ENCODE measurements around the gene GHRL. TPM values are rescaled to one million over a fixed set of nuclear protein-coding genes. Genes with fewer than 3 reads are reported as not detected.

The GHRL gene
- total and polyA plus RNA-seq, 2 of the 4 experiments (the other 2 are of a cell fraction) = 0.27 TPM; not detected in 1

GRCh38 chr3:10334042-10334441 is 41.3 kb upstream of the GHRL start:
- H4K8ac ChIP-seq (ENCODE audit: low read depth in 2 of 2, low read length in 2 of 2) = no peak overlapping the region
- H3K27me3 ChIP-seq (ENCODE audit: control insufficient read depth, insufficient read depth, low read length) = peaks cover 55% of the 10 kb centered on the region
- TF ChIP-seq CHD1 (IDR thresholded peaks at IDR 0.05; ENCODE audit: low read depth, low read length) = no peak
- no peak for TF ChIP-seq ELK1 (IDR thresholded peaks at IDR 0.05; ENCODE audit: borderline replicate concordance, low read depth, low read length)
- TF ChIP-seq, protein P1, sequence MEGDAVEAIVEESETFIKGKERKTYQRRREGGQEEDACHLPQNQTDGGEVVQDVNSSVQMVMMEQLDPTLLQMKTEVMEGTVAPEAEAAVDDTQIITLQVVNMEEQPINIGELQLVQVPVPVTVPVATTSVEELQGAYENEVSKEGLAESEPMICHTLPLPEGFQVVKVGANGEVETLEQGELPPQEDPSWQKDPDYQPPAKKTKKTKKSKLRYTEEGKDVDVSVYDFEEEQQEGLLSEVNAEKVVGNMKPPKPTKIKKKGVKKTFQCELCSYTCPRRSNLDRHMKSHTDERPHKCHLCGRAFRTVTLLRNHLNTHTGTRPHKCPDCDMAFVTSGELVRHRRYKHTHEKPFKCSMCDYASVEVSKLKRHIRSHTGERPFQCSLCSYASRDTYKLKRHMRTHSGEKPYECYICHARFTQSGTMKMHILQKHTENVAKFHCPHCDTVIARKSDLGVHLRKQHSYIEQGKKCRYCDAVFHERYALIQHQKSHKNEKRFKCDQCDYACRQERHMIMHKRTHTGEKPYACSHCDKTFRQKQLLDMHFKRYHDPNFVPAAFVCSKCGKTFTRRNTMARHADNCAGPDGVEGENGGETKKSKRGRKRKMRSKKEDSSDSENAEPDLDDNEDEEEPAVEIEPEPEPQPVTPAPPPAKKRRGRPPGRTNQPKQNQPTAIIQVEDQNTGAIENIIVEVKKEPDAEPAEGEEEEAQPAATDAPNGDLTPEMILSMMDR (conservative IDR thresholded peaks at IDR 0.05; ENCODE audit: low read depth, low read length) = no peak
- TF ChIP-seq RAD21 (IDR thresholded peaks at IDR 0.05; ENCODE audit: low read length) = no peak
- TF ChIP-seq RCOR1 (IDR thresholded peaks at IDR 0.05; ENCODE audit: insufficient replicate concordance, low read length) = no peak
- TF ChIP-seq CEBPB (IDR thresholded peaks at IDR 0.05; ENCODE audit: low read depth, low read length) = no peak
- TF ChIP-seq RFX5 (IDR thresholded peaks at IDR 0.05; ENCODE audit: low read depth, low read length) = no peak
- TF ChIP-seq MXI1 (IDR thresholded peaks at IDR 0.05; ENCODE audit: borderline replicate concordance, low read depth, low read length) = no peak
- H3K9me3 ChIP-seq (ENCODE audit: control insufficient read depth, insufficient read depth, low read length) = no peaks in the 10 kb centered on the region
- H3K27ac ChIP-seq (ENCODE audit: insufficient read depth, low read length) = no peak overlapping the region
- BruUV-seq (replicated peaks) = no TSS peak
- no peak overlapping the region for H2BK120ac ChIP-seq (ENCODE audit: low read depth, low read length)
- H4K91ac ChIP-seq (ENCODE audit: insufficient read depth, low read depth, low read length) = no peak overlapping the region
- H2AK9ac ChIP-seq (replicated peaks; ENCODE audit: low read depth, low read length, poor library complexity) = peak overlapping the region; percentile 28
- dilution Hi-C loops (cut with HindIII; ENCODE audit: low sequenced_read_pairs, unreplicated experiment) = no loop called here
- in situ Hi-C loops (cut with MboI; ENCODE audit: low sequenced_read_pairs) = no loop called here
- H3K23ac ChIP-seq (ENCODE audit: low read depth, low read length) = no peak overlapping the region
- no peak overlapping the region for H3K4me3 ChIP-seq (ENCODE audit: insufficient read depth, low read depth, low read length)
- no peak overlapping the region for H2BK15ac ChIP-seq (ENCODE audit: low read depth, low read length)
- POLR2A ChIA-PET (ENCODE audit: unreplicated experiment) = no interaction called here
- intact Hi-C loops (cut with micrococcal nuclease) = no loop called here
- H3K9ac ChIP-seq (ENCODE audit: low read depth, low read length) = no peak overlapping the region
- no peaks in the 10 kb centered on the region for H3K36me3 ChIP-seq (ENCODE audit: control insufficient read depth, insufficient read depth, low read length)
- H2AFZ ChIP-seq (replicated peaks; ENCODE audit: low read length, poor library complexity) = peak overlapping the region; percentile 9
- H3K79me1 ChIP-seq (ENCODE audit: low read depth in 1 of 2, low read length in 2 of 2) = no peaks in the 10 kb centered on the region
- DNase-seq (no peak), ATAC-seq (ENCODE audit: low read depth) (no peak)
- H4K5ac ChIP-seq (ENCODE audit: low read depth, low read length) = no peak overlapping the region
- H3K4me2 ChIP-seq (ENCODE audit: low read depth, low read length) = no peak overlapping the region
- no peaks in the 10 kb centered on the region for H4K20me1 ChIP-seq (ENCODE audit: insufficient read depth, low read length)
- no peaks in the 10 kb centered on the region for H3K4me1 ChIP-seq (ENCODE audit: control insufficient read depth, insufficient read depth, low read length)
- H3K4ac ChIP-seq (ENCODE audit: low read depth, low read length) = no peak overlapping the region
- no peak overlapping the region for H3K14ac ChIP-seq (replicated peaks; ENCODE audit: low read depth, low read length)
- no peak overlapping the region for H3K56ac ChIP-seq (ENCODE audit: extremely low read depth, insufficient read depth, low read length)
- no peak overlapping the region for H2AK5ac ChIP-seq (ENCODE audit: low read depth, low read length)
- H2BK20ac ChIP-seq (ENCODE audit: low read depth, low read length) = no peak overlapping the region
- peaks cover 3% of the 10 kb centered on the region; the same call in 1 of the 2 replicates for H3K9me1 ChIP-seq (ENCODE audit: insufficient read depth, low read length)
- 72% methylated on average over 6 of the region's 11 CpGs; no CpG with 5 or more reads in 1 of the 2 experiments for WGBS, 2 experiments (ENCODE audit: extremely low coverage in 2 of 2, insufficient read length in 1 of 2)
- H3K18ac ChIP-seq (ENCODE audit: low read depth, low read length) = no peak overlapping the region
- CTCF ChIA-PET = interaction anchor here (1.3 kb wide), 1 partner anchor 405 kb away, joined by 3 read pairs; no protein-coding TSS in a partner anchor
- H2BK5ac ChIP-seq (ENCODE audit: low read depth, low read length, poor library complexity, severe bottlenecking) = no peak overlapping the region

Measured in IMR-90 (cell line).